Measurements from ENCODE around the gene RPL7L1.

DNA sequence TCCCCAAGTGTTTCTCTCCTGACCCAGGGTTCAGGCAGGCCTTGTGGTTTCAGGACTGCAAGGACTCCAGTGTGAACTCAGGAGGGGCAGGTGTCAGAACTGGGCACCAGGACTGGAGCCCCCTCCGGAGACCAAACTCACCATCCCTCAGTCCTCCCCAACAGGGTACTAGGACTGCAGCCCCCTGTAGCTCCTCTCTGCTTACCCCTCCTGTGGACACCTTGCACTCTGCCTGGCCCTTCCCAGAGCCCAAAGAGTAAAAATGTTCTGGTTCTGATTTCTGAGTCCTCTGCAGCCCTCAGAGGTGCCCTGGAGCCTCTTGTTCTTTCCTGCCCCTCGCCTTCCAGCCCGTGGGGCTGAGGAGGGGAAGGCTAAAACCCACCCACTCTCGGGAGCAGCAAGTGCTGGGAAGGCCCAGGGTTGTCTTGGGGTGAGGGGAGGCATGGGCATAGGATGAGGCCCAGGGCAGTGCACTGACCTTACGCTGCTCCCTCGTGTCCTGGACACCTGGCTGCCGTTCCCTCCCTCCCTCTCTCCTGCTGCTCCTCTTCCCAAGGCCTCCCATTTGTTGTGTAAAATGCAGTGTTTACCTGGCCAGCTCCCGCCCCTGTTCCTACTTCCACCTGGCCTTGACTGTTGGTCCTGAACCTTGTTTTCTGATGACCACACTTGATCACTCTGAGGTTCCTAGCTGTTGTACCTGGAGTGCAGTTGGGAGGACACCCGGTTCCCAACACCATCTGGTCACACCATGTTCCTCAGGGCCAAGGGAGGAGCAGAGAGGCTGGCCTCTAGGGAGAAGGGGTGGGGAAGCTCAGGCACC is 59.8 kb downstream of the RPL7L1 start:
- no peak for TF ChIP-seq POLR2A (IDR thresholded peaks at IDR 0.05)
- TF ChIP-seq, protein P1, sequence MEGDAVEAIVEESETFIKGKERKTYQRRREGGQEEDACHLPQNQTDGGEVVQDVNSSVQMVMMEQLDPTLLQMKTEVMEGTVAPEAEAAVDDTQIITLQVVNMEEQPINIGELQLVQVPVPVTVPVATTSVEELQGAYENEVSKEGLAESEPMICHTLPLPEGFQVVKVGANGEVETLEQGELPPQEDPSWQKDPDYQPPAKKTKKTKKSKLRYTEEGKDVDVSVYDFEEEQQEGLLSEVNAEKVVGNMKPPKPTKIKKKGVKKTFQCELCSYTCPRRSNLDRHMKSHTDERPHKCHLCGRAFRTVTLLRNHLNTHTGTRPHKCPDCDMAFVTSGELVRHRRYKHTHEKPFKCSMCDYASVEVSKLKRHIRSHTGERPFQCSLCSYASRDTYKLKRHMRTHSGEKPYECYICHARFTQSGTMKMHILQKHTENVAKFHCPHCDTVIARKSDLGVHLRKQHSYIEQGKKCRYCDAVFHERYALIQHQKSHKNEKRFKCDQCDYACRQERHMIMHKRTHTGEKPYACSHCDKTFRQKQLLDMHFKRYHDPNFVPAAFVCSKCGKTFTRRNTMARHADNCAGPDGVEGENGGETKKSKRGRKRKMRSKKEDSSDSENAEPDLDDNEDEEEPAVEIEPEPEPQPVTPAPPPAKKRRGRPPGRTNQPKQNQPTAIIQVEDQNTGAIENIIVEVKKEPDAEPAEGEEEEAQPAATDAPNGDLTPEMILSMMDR (IDR thresholded peaks at IDR 0.05), result no peak

All from transverse colon (tissue), 3 donors.